ENCODE data around the gene S100G. TPM values are rescaled to one million over a fixed set of nuclear protein-coding genes. Genes with fewer than 3 reads are reported as not detected.

Gene S100G
- polyA plus RNA-seq, 12 donors = not detected

Other genes starting within 250 kb of the S100G start
- gene CTPS2, start 62.5 kb downstream of the S100G start, polyA plus RNA-seq (ENCODE audit: insufficient read length in 12 of 12) = 10 to 100 TPM in 11 of 12 donors, not detected in 1; 13.2 to 28.0 (median 18.9) TPM
- gene SYAP1, start 69.5 kb downstream of the S100G start, polyA plus RNA-seq (ENCODE audit: insufficient read length in 12 of 12) = 10 to 100 TPM; 13.7 to 67.8 (median 17.5) TPM
- gene TXLNG, start 136.3 kb downstream of the S100G start, polyA plus RNA-seq (ENCODE audit: insufficient read length in 12 of 12) = 10 to 100 TPM in 4 of 12 donors, 1 to 10 TPM in 7, not detected in 1; 7.9 to 14.2 (median 9.7) TPM
- gene RBBP7, start 220.2 kb downstream of the S100G start, polyA plus RNA-seq (ENCODE audit: insufficient read length in 12 of 12) = 100 to 1,000 TPM in 10 of 12 donors, 10 to 100 TPM in 1, not detected in 1; 96.2 to 213 (median 176) TPM